GM18951 (cell line): ENCODE results near the gene TBC1D10B.

Experiments
- POLR2A ChIP-seq: IDR thresholded peaks from 4 replicates; pipeline ENCODE4 v1.6.1; 2011; ENCODE audit warnings: mild to moderate bottlenecking; ENCODE audit not compliant: insufficient read length, insufficient read depth; ENCODE audit errors: extremely low read depth
- in situ Hi-C: fragments of 300-500 bp; cut with MboI; formaldehyde crosslinking; loops from one replicate; pipeline ENCODE4 v1.12.0; 2022; ENCODE audit warnings: low sequenced_read_pairs, mixed read lengths, inconsistent platforms; ENCODE audit not compliant: unreplicated experiment

TBC1D10B gene

GRCh38 chr16:30377050-30377811 lies 6.9 kb upstream of the TBC1D10B start:
- in situ Hi-C loops = no loop called here
- TF ChIP-seq POLR2A = no peak

DNA sequence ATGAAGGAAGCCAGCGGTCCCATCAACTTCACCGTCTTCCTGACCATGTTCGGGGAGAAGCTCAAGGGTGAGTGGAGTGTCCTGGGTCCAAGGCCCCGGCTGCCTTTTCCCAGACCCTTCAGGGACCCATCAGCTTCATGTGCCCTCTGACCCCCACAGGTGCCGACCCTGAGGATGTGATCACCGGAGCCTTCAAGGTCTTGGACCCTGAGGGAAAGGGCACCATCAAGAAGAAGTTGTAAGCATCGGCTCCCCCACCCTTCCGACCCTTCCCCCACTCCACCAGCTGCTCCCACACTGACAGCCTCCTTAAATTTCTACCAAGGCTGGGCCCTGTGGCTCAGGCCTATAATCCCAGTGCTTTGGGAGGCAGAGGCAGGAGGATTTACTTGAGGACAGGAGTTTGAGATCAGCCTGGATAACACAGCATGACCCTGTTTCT lies 6.2 kb upstream of the TBC1D10B start:
- no peak for TF ChIP-seq POLR2A
- in situ Hi-C loops = no loop called here

DNA sequence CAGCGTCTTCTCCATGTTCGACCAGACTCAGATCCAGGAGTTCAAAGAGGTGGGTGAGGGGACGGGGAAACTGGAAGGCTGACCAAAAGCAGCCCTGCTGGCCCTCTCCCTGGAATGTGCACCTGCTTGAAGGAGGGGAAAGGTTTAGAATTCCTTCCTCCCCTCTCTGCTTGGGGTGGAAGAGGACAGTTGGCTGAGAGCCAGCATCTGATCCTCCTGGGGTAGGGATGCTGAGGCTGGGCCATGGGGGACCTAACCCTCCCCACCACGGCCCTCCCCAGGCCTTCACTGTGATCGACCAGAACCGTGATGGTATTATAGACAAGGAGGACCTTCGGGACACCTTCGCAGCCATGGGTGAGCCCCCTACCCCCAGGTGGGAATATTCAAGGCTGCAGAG lies 5.6 kb upstream of the TBC1D10B start:
- no peak for TF ChIP-seq POLR2A
- in situ Hi-C loops = no loop called here

- in situ Hi-C loops = no loop called here
- TF ChIP-seq POLR2A = no peak
These were observed 4.2 kb upstream of the TBC1D10B start, which contains the start of gene MYL11 for GRCh38 chr16:30374538-30374937. MYL11 (plus strand) TSS chr16:30374802; CDS start chr16:30374858, 56 bp downstream.

DNA sequence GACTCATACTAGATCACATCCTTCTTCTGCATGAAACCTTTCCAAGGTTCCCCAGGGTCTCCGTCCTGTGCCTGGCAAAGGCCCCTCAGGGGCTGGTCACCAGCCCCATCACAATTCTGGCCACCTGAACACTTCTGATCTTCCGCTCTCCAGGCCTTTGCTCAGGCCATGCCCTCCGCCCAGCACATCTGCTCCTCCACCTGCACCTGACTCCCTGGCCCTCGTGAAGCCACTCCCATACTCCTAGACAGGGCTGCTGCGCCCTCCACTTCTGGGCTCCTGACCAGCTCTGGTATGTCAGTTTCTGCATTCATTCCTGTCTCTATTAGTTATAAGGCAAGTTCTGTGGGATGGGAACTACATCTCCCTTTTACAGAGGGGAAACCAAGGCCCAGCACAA lies 2.4 kb upstream of the TBC1D10B start:
- in situ Hi-C loops = no loop called here
- TF ChIP-seq POLR2A = no peak

- TF ChIP-seq POLR2A = no peak
- in situ Hi-C loops = no loop called here
These were observed 1.9 kb upstream of the TBC1D10B start for GRCh38 chr16:30372038-30372712.

- TF ChIP-seq POLR2A = peak; percentile 68
These were observed 1.0 kb upstream of the TBC1D10B start for GRCh38 chr16:30371248-30371816.

DNA sequence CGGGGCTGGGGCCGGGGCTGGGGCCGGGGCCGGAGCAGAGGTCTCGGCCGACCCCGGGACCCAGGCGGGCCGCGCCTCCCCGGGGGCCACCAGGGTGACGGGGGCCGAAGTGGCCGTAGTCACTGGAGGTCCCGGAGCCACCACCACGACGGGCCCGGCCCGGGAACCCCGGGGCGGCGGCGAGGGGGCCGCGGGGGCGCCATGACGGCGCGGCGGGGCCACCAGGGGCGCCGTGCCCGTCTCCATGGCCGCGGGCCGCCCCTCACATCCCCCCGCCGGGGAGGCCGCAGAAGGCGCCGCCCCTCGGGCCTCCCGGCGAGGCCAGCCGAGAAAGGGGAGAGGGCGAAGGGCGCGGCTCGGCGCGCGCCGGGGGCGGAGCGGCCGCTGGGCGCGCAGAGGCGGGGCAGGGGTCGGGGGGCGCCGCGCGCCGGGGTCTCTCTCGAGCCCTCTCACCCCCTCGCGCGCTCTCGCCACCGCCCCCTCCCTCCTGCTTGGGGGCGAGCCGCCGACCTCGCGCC lies 297 bp downstream of the TBC1D10B start:
- in situ Hi-C loops = no loop called here
- TF ChIP-seq POLR2A = peak; percentile 73

More at GRCh38 chr16:30371248-30371816, 1.0 kb upstream of the TBC1D10B start:
- in situ Hi-C loops = no loop called here

DNA sequence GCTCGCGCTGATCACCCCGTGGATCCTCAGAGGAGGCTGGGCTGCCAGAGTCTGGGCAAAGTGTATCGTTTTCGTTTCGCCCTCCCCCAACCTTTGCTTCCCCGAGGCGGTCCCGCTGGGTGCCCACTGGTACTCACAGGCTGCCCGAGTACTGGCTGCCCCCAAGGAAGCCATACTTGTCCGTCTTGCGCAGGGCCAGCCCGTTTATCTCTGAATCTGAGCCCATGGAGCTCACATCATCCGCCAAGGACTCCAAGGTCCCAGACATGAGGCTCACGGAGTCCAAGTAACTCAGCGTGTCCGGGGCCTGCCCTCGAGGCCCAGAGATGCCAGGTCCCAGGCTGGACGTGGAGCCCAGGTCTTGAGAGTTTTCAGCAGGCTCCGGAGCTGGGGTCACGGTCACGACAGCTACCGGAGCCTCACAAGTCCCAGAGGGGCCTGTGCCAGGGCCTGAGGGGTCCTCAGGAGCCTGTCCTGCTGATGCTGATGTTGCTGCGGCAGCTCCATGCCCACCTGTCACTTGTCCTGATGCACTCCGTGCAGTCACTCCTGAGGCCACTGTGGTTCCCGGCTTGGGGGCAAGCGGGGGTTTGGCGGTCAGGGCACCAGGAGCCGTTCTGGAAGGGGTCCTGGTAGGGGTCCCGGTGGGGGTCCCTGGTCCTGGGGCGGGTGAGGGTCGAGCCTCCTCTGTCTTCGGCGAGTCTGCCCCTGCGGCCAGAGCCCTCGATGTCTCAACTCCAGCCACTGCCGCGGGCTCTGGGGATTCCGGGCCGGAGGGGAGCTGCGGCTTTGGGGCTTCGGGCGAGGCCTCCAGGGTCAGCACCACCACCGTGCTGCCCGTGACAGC lies 980 bp downstream of the TBC1D10B start:
- no peak for TF ChIP-seq POLR2A
- in situ Hi-C loops = no loop called here

GRCh38 chr16:30368792-30369090 lies 1.6 kb downstream of the TBC1D10B start:
- no peak for TF ChIP-seq POLR2A
- in situ Hi-C loops = no loop called here

GRCh38 chr16:30368122-30368791 lies 2.0 kb downstream of the TBC1D10B start:
- in situ Hi-C loops = no loop called here

DNA sequence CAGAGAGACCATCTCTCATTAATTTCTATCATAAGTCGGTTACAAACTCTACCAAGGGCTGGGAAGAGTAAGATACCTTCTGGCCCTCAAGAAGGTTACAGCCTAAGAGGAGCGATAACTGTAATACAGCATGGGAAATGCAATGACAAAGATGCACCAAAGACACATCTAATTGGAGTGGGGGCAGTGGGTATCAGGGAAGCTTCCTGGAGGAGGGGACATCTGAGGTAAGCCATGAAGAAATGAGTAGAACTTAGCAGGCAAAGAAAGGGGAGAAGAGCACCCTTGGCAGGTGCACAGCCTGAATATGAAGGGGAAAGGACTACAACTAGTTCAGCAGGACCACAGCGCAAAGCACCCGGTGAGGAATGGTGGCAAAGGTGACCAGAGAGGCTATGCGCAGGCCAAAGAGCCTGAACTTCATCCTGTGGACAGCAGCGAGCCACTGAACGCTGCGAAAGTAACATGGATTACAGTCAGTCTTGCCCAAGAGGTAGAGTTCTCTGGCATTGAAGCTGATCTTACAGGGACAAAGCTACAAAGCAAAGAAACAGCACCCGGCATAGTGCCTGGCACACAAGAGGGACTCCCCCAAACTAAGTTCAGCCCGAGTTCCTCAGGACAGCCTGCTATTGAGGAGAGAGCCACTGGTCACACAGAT lies 2.8 kb downstream of the TBC1D10B start:
- no peak for TF ChIP-seq POLR2A
- in situ Hi-C loops = no loop called here

More at GRCh38 chr16:30368122-30368791, 2.0 kb downstream of the TBC1D10B start:
- peak; percentile 4 for TF ChIP-seq POLR2A

DNA sequence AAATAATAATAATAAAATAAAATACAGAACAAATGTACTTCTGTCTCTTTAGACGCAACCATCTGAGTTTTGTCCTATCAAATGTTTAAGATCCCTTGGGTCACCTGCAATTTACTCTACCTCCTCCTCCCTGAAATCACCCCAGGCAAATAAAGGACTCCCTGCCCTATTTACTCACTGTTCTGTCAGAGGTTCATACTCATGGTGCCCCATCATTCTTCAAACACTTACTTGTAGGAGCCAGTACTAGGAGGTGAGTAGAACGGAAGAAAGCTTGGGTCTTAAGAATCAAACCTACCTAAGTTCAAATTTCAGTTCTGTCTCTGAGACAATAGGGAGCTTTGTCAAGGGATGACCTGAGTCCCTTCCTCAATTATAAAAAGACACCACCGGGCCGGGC lies 3.8 kb downstream of the TBC1D10B start:
- in situ Hi-C loops = no loop called here
- no peak for TF ChIP-seq POLR2A
